B cell (primary cell): ENCODE measurements around the gene IBA57. TPM values are rescaled to one million over a fixed set of nuclear protein-coding genes. Genes with fewer than 3 reads are reported as not detected.

Experiments
- ATAC-seq: fragments of 200-7000 bp; cut with Tn5 transposase; one replicate; pipeline ENCODE4 v1.10.0; 2021; ENCODE audit warnings: low read depth, mild to moderate bottlenecking, moderate number of reproducible peaks, moderate library complexity
- CTCF ChIA-PET: fragments of 350-600 bp; sonication (Branson Sonifier 250); formaldehyde crosslinking; loops from one replicate; lab custom pipeline; 2021; ENCODE audit warnings: antibody characterized with exemption, inconsistent platforms; lab: Charles Lee
- POLR2A ChIA-PET: fragments of 350-600 bp; sonication (Branson Sonifier 250); formaldehyde crosslinking; loops from one replicate; lab custom pipeline; 2021; ENCODE audit warnings: antibody characterized with exemption; lab: Charles Lee
- DNase-seq: peaks from one replicate; pipeline ENCODE4 v3.0.0; 2013
- H2AFZ ChIP-seq: 2 replicates; pipeline ENCODE4 v1.6.1; 2012; ENCODE audit warnings: mild to moderate bottlenecking, low read depth, low read length; ENCODE audit not compliant: insufficient read depth, poor library complexity, severe bottlenecking
- H3K27ac ChIP-seq, 2 donors: 1 replicate in 1 of 2; 2 replicates in 1 of 2; pipeline ENCODE4 v1.5.1; 2012 to 2013; ENCODE audit warnings: low read length in 2 of 2, mild to moderate bottlenecking in 2 of 2, moderate library complexity in 1 of 2
- H3K27me3 ChIP-seq, 4 experiments: fragments of 200-600 bp in 1 of 4; sonication (generic) in 1 of 4; replicated peaks in 1 of 4; 1 replicate in 2 of 4; 2 replicates in 2 of 4; pipeline versions ENCODE4 v1.6.1 to v1.7.0; 2013 to 2016; ENCODE audit warnings: low read length in 3 of 4, mild to moderate bottlenecking in 2 of 4, mixed read lengths in 1 of 4, moderate library complexity in 1 of 4; ENCODE audit not compliant: insufficient read depth in 4 of 4, control insufficient read depth in 3 of 4; ENCODE audit errors: control extremely low read depth in 1 of 4
- H3K36me3 ChIP-seq, 2 experiments: replicated peaks in 1 of 2; 1 replicate in 1 of 2; 2 replicates in 1 of 2; pipeline versions ENCODE4 v1.6.1 to v1.7.1; 2013; ENCODE audit warnings: low read length in 1 of 2; ENCODE audit not compliant: insufficient read depth in 2 of 2, control insufficient read depth in 1 of 2; ENCODE audit errors: control extremely low read depth in 1 of 2, extremely low read depth in 1 of 2
- H3K4me1 ChIP-seq, 2 donors: fragments of 200-600 bp in 1 of 2; sonication (generic) in 1 of 2; 1 replicate in 1 of 2; 2 replicates in 1 of 2; pipeline versions ENCODE4 v1.5.1 to v1.6.1; 2013 to 2017; ENCODE audit warnings: low read length in 2 of 2; ENCODE audit not compliant: control insufficient read depth in 2 of 2, insufficient read depth in 2 of 2
- H3K4me2 ChIP-seq: replicated peaks from 2 replicates; pipeline ENCODE3; 2012; ENCODE audit warnings: mild to moderate bottlenecking, low read depth, low read length; ENCODE audit not compliant: poor library complexity, severe bottlenecking
- H3K4me3 ChIP-seq, 5 experiments: fragments of 200-600 bp in 1 of 5; sonication (generic) in 1 of 5; 1 replicate in 3 of 5; 2 replicates in 2 of 5; pipeline versions ENCODE4 v1.5.1 to v1.7.0; 2011 to 2016; ENCODE audit warnings: low read length in 4 of 5, mild to moderate bottlenecking in 4 of 5, low read depth in 2 of 5, control low read depth in 1 of 5, moderate library complexity in 1 of 5; ENCODE audit not compliant: insufficient read depth in 1 of 5; ENCODE audit errors: control extremely low read depth in 1 of 5, extremely low read depth in 1 of 5
- H3K79me2 ChIP-seq: fragments of 200-600 bp; sonication (generic); one replicate; pipeline ENCODE4 v1.6.0; 2016; ENCODE audit warnings: low read length; ENCODE audit not compliant: control insufficient read depth, insufficient read depth
- H3K9ac ChIP-seq: fragments of 200-600 bp; sonication (generic); 2 replicates; pipeline ENCODE4 v1.6.1; 2017; ENCODE audit warnings: mild to moderate bottlenecking, low read length, moderate library complexity
- H3K9me3 ChIP-seq, 3 donors: one replicate each; pipeline versions ENCODE4 v1.6.1 to v1.7.1; 2013; ENCODE audit warnings: low read length in 2 of 3; ENCODE audit not compliant: control insufficient read depth in 2 of 3, insufficient read depth in 1 of 3; ENCODE audit errors: control extremely low read depth in 1 of 3
- H4K20me1 ChIP-seq: 2 replicates; pipeline ENCODE4 v1.6.0; 2012; ENCODE audit warnings: mild to moderate bottlenecking, low read length; ENCODE audit not compliant: insufficient read depth, control insufficient read depth, poor library complexity, severe bottlenecking
- H3K27ac Mint-ChIP-seq: one replicate; pipeline ENCODE4 v1.8.0; 2021; ENCODE audit warnings: mixed read lengths
- H3K27me3 Mint-ChIP-seq: one replicate; pipeline ENCODE4 v1.8.0; 2021; ENCODE audit warnings: mixed read lengths
- H3K4me1 Mint-ChIP-seq: one replicate; pipeline ENCODE4 v1.8.0; 2021; ENCODE audit warnings: mixed read lengths
- H3K4me3 Mint-ChIP-seq: one replicate; pipeline ENCODE4 v1.8.0; 2021; ENCODE audit warnings: mixed read lengths
- H3K9me3 Mint-ChIP-seq: one replicate; pipeline ENCODE4 v1.8.0; 2022; ENCODE audit warnings: mixed read lengths; ENCODE audit not compliant: insufficient read depth
- EZH2 ChIP-seq: IDR thresholded peaks from 2 replicates; pipeline ENCODE4 v1.6.1; 2012; ENCODE audit warnings: borderline replicate concordance, low read depth, mild to moderate bottlenecking, moderate library complexity, low read length; ENCODE audit not compliant: insufficient read depth, poor library complexity, severe bottlenecking
- WGBS: methylation state at CpG from one replicate; pipeline ENCODE4 v1.1.5; 2013; ENCODE audit warnings: missing lambda C conversion rate; ENCODE audit not compliant: insufficient coverage; 5-methylcytosine and 5-hydroxymethylcytosine counted together
- intact Hi-C: fragments of 100-400 bp; cut with micrococcal nuclease; formaldehyde crosslinking; loops from one replicate; pipeline ENCODE4 v1.10.0; 2022
- polyA plus RNA-seq: library from polyadenylated mRNA; depleted of rRNA; stranded (reverse); fragments of >200 nt; gene quantifications from 2 replicates; pipeline ENCODE4 v1.2.3, GENCODE V29; 2012
- total RNA-seq, 2 donors: library from RNA; stranded (reverse); fragments of 120-200 nt in 1 of 2; gene quantifications; 1 replicate in 1 of 2; 2 replicates in 1 of 2; pipeline versions ENCODE4 v1.2.3 to v1.2.4, GENCODE V29; 2013 to 2022
- TF ChIP-seq, protein P1 (sequence below): fragments of 200-600 bp; IDR thresholded peaks from one replicate; pipeline ENCODE4 v1.8.0; 2022; ENCODE audit warnings: antibody characterized with exemption, mild to moderate bottlenecking

Gene IBA57
- total and polyA plus RNA-seq, 2 donors (not counting 1 experiment from before 2014, with no cell fraction given), result 5.2 to 12.8 TPM

DNA sequence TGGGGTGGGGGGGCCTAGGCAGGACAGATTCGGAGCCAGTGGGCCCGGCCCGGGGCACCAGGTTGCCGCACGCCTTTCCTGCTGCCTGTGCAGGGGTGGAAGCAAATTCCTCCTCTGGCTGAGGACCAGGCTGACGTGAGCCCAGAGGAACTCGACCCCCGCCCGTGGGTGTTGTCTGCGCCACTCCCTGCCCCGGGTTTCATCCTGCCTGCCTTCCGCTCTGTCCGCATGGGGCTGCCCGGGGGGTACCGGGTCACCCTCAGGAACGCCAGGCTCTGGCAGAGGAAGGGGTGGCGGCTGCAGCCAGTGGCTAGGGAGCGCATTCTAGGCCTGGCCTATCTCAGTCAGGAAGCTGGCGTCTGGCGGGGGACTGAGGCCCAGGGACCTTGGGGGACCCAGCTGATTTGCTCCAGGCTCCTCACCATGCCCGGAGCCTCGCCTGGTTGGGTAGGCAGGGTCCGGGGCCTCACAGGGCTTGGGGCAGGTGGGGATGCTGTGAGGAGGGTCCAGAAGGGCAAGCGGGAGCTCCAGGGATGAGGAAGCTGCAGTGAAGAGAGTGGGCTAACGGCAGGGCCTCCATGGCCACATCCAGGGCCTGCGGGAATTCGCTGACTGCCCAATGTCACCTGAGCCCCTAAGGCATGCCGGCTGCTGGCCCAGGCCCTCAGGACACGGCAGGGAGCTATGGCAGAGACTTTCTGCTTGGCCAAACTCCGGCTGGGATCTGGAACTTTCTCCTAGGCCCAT, 2.4 kb upstream of the IBA57 start:
- Mint-ChIP-seq H3K27ac (no peak overlapping the region), H3K4me3 (no peak overlapping the region), H3K27me3 (peaks cover 3% of the 10 kb centered on the region), H3K4me1 (peaks cover 26% of the 10 kb centered on the region), H3K9me3 (no peaks in the 10 kb centered on the region)
- 68% methylated on average over 30 of the region's 30 CpGs for WGBS
- Histone ChIP-seq H4K20me1 (no peaks in the 10 kb centered on the region), H3K27me3 (peaks cover 0 to 9% (median 0%) of the 10 kb centered on the region in 4 experiments), H3K4me3 (no peak overlapping the region), H3K36me3 (no peaks in the 10 kb centered on the region), H3K9ac (no peak overlapping the region), H3K9me3 (no peaks in the 10 kb centered on the region), H3K4me2 (no peak overlapping the region), H3K27ac (no peak overlapping the region), H3K79me2 (peaks cover 21% of the 10 kb centered on the region), H3K4me1 (peaks cover 14 to 26% of the 10 kb centered on the region in 2 donors), H2AFZ (no peak overlapping the region)
- TF ChIP-seq, protein P1, sequence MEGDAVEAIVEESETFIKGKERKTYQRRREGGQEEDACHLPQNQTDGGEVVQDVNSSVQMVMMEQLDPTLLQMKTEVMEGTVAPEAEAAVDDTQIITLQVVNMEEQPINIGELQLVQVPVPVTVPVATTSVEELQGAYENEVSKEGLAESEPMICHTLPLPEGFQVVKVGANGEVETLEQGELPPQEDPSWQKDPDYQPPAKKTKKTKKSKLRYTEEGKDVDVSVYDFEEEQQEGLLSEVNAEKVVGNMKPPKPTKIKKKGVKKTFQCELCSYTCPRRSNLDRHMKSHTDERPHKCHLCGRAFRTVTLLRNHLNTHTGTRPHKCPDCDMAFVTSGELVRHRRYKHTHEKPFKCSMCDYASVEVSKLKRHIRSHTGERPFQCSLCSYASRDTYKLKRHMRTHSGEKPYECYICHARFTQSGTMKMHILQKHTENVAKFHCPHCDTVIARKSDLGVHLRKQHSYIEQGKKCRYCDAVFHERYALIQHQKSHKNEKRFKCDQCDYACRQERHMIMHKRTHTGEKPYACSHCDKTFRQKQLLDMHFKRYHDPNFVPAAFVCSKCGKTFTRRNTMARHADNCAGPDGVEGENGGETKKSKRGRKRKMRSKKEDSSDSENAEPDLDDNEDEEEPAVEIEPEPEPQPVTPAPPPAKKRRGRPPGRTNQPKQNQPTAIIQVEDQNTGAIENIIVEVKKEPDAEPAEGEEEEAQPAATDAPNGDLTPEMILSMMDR, result no peak
- no peak for TF ChIP-seq EZH2
- DNase-seq, result no peak
- POLR2A ChIA-PET, result interaction anchor here (0.5 kb wide), 1 partner anchor 25 kb away, joined by 3 read pairs; no protein-coding TSS in a partner anchor
- ATAC-seq, result no peak
- CTCF ChIA-PET, result interaction anchor here (5.6 kb wide), 1 partner anchor 33 kb away, joined by 73 read pairs; no protein-coding TSS in a partner anchor
- intact Hi-C loops, result no loop called here
